ENCODE measurements around the gene ZNF468.
"Not testable (repeated sequence)": the region's sequence is repeated elsewhere in the genome, so short reads cannot be mapped to it uniquely, and the experiment has no call there.

The ZNF468 gene

DNA sequence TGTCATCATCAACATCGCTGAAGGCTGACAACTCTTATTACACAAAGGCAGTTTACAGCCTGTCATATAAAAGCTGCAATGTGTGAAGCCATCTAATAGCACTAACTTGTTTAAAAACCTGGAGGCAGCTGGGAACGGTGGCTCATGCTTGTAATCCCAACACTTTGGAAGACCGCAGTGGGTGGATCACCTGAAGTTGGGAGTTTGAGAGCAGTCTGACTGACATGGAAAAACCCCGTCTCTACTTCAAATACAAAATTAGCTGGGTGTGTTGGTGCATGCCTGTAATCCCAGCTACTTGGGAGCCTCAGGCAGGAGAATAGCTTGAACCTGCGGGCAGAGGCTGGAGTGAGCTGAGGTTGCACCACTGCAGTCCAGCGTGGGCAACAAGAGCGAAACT lies 27.6 kb downstream of the ZNF468 start:
- not testable (repeated sequence) for DNase-seq (ENCODE audit: low read depth in 2 of 3, low spot score in 2 of 3)

- DNase-seq (ENCODE audit: low read depth in 2 of 3, low spot score in 2 of 3): no peak
These were observed 31.7 kb downstream of the ZNF468 start for GRCh38 chr19:52825765-52826164.

GRCh38 chr19:52823676-52824075 lies 33.7 kb downstream of the ZNF468 start:
- DNase-seq (ENCODE audit: low read depth in 2 of 3, low spot score in 2 of 3): no peak

- peak; percentile 3 to 31 (median 7) for DNase-seq (ENCODE audit: low read depth in 2 of 3, low spot score in 2 of 3)
These were observed 36.0 kb downstream of the ZNF468 start, which contains the start of gene ZNF28 for GRCh38 chr19:52821204-52821960. Gene ZNF28, minus strand, starts transcription at chr19:52821633. Its CDS starts 3,675 bp downstream, at chr19:52817958.

- DNase-seq (ENCODE audit: low read depth in 2 of 3, low spot score in 2 of 3): not testable (repeated sequence)
These were observed 36.8 kb downstream of the ZNF468 start for GRCh38 chr19:52820472-52821203.

- DNase-seq (ENCODE audit: low read depth in 2 of 3, low spot score in 2 of 3): no peak
These were observed 47.6 kb downstream of the ZNF468 start for GRCh38 chr19:52809801-52810200.

- not testable (repeated sequence) for DNase-seq (ENCODE audit: low read depth in 2 of 3, low spot score in 2 of 3)
These were observed 57.3 kb downstream of the ZNF468 start for GRCh38 chr19:52799950-52800640.

DNA sequence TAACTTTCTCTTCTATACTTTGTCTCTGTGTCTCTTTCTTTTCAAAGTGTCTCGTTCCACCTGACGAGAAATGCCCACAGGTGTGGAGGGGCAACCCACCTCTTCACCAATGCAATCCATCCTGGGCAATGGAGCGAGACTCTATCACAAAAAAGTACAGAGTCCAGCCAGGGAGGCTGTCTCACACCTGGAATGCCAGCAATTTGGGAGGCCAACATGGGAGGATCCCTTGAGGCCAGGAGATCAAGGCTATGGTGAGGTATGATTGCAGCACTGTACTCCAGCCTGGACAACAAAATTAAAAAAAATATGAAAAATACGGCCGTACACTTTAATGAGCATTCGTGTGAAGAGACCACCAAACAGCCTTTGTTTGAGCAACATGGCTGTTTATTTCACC lies 68.0 kb downstream of the ZNF468 start:
- DNase-seq (ENCODE audit: low read depth in 2 of 3, low spot score in 2 of 3): no peak
